Right ventricle myocardium inferior (tissue), 1 donor: ENCODE measurements around the gene NPR3. TPM values are rescaled to one million over a fixed set of nuclear protein-coding genes. Genes with fewer than 3 reads are reported as not detected.

Experiments
- ATAC-seq: fragments of 200-7000 bp; cut with Tn5 transposase; one replicate; pipeline ENCODE4 v1.9.1; 2020; ENCODE audit warnings: mild to moderate bottlenecking, moderate library complexity
- DNase-seq: peaks from one replicate; pipeline ENCODE4 v3.0.0; 2021; ENCODE audit errors: missing footprints
- intact Hi-C: fragments of 100-400 bp; cut with DNase I; formaldehyde crosslinking; loops from one replicate; pipeline ENCODE4 v1.11.0; 2022
- long read RNA-seq: library from polyadenylated mRNA; unstranded; transcript quantifications from one replicate; pipeline ENCODE4 v2.0.0, GENCODE V29; 2021
- total RNA-seq: library from RNA; stranded (reverse); fragmentation: NEBNext Ultra II Directional; extraction: Animal tissue kit (Norgen Biotek cat#: 25700); gene quantifications from one replicate; pipeline ENCODE4 v1.2.1, GENCODE V29; 2021
- donor health status: DM: no; HTN: yes; CAD: no; lungs with severe emphysema.

Gene NPR3
- total RNA-seq: 10.6 TPM
- long read RNA-seq, full-length matches to known transcripts: 2 of 4 reads
- long read RNA-seq, partial matches to known transcripts: 0 of 4 reads
- long read RNA-seq, other reads (novel, unspliced or antisense): 2 of 4 reads

- DNase-seq (peak; percentile 64), ATAC-seq (peak; percentile 56)
- intact Hi-C loops: loop anchor here (5.0 kb wide), 3 partner anchors 142 to 712 kb away; no protein-coding TSS in a partner anchor
These were observed at the start of gene NPR3 for GRCh38 chr5:32710550-32711361. TSS of gene NPR3 (plus strand) at chr5:32711321. CDS start at chr5:32711777, 456 bp downstream.

- ATAC-seq (no peak), DNase-seq (no peak)
- intact Hi-C loops: no loop called here
These were observed 46.6 kb upstream of the NPR3 start for GRCh38 chr5:32664523-32664922.

GRCh38 chr5:32668552-32668951 is 42.6 kb upstream of the NPR3 start:
- DNase-seq: no peak
- no peak for ATAC-seq
- intact Hi-C loops: no loop called here

- DNase-seq: no peak
- ATAC-seq: no peak
- intact Hi-C loops: no loop called here
These were observed 37.8 kb upstream of the NPR3 start for GRCh38 chr5:32673272-32673671.

- ATAC-seq (no peak), DNase-seq (no peak)
- intact Hi-C loops: no loop called here
These were observed 34.1 kb upstream of the NPR3 start for GRCh38 chr5:32677023-32677422.

GRCh38 chr5:32678472-32678871 is 32.6 kb upstream of the NPR3 start:
- DNase-seq: no peak

GRCh38 chr5:32679218-32679617 is 31.9 kb upstream of the NPR3 start:
- DNase-seq (no peak), ATAC-seq (no peak)

More at GRCh38 chr5:32678472-32678871, 32.6 kb upstream of the NPR3 start:
- intact Hi-C loops: no loop called here
- ATAC-seq: no peak

GRCh38 chr5:32680183-32680582 is 30.9 kb upstream of the NPR3 start:
- intact Hi-C loops: no loop called here
- DNase-seq: no peak
- ATAC-seq: no peak

More at GRCh38 chr5:32679218-32679617, 31.9 kb upstream of the NPR3 start:
- intact Hi-C loops: no loop called here

- ATAC-seq: no peak
- intact Hi-C loops: no loop called here
- DNase-seq: no peak
These were observed 28.0 kb upstream of the NPR3 start for GRCh38 chr5:32683125-32683524.

GRCh38 chr5:32684260-32684659 is 26.9 kb upstream of the NPR3 start:
- ATAC-seq: no peak
- DNase-seq: no peak
- intact Hi-C loops: no loop called here

GRCh38 chr5:32686799-32687498 is 24.2 kb upstream of the NPR3 start:
- intact Hi-C loops: no loop called here
- no peak for ATAC-seq
- no peak for DNase-seq

GRCh38 chr5:32687499-32687831 is 23.7 kb upstream of the NPR3 start:
- intact Hi-C loops: no loop called here
- no peak for DNase-seq
- peak; percentile 79 for ATAC-seq

- DNase-seq: peak; percentile 32
- no peak for ATAC-seq
- intact Hi-C loops: no loop called here
These were observed 21.0 kb upstream of the NPR3 start for GRCh38 chr5:32690153-32690552.

- ATAC-seq (no peak), DNase-seq (no peak)
- intact Hi-C loops: no loop called here
These were observed 20.5 kb upstream of the NPR3 start for GRCh38 chr5:32690666-32691065.

GRCh38 chr5:32692036-32692746 is 18.9 kb upstream of the NPR3 start:
- intact Hi-C loops: no loop called here
- no peak for ATAC-seq

GRCh38 chr5:32703957-32704356 is 7.2 kb upstream of the NPR3 start:
- intact Hi-C loops: no loop called here
- DNase-seq (no peak), ATAC-seq (no peak)

More at GRCh38 chr5:32692036-32692746, 18.9 kb upstream of the NPR3 start:
- DNase-seq: no peak

- intact Hi-C loops: no loop called here
- DNase-seq (no peak), ATAC-seq (no peak)
These were observed 3.6 kb upstream of the NPR3 start for GRCh38 chr5:32707418-32707997.

GRCh38 chr5:32708949-32709348 is 2.2 kb upstream of the NPR3 start:
- no peak for ATAC-seq
- intact Hi-C loops: loop anchor here (2.0 kb wide), 1 partner anchor 472 kb away; no protein-coding TSS in a partner anchor
- no peak for DNase-seq
